OCI-M2 (cell line): Measurements from ENCODE around the gene CRYZL1.

Experiments
- DNase-seq: peaks from one replicate; lab custom pipeline; 2025; ENCODE audit not compliant: unreplicated experiment; lab: John Stamatoyannopoulos, UW

Gene CRYZL1

GRCh38 chr21:33542640-33543504 is 98.7 kb downstream of the CRYZL1 start, which contains the start of gene SON:
Gene SON (plus strand): TSS chr21:33543038. CDS start chr21:33543093, 55 bp downstream.
- peak; percentile 92 for DNase-seq

GRCh38 chr21:33541756-33542639 is 99.5 kb downstream of the CRYZL1 start, which contains the start of gene GART:
Gene GART (minus strand): TSS chr21:33542117. CDS start chr21:33539315, 2,802 bp downstream.
- no peak for DNase-seq

- no peak for DNase-seq
Measured at GRCh38 chr21:33541105-33541711, 100.3 kb downstream of the CRYZL1 start.

- no peak for DNase-seq
Measured at GRCh38 chr21:33540711-33541104, 100.8 kb downstream of the CRYZL1 start.

- DNase-seq: no peak
Measured at GRCh38 chr21:33539616-33540015, 101.9 kb downstream of the CRYZL1 start.
